Ovary (tissue), 3 donors: ENCODE measurements around the gene GRIN2A.

Experiments
- EP300 ChIP-seq: sonication (generic); formaldehyde crosslinking; IDR thresholded peaks from one replicate; pipeline ENCODE4 v1.6.1; 2017; ENCODE audit warnings: antibody characterized with exemption
- POLR2A ChIP-seq: fragments of 450-650 bp; IDR thresholded peaks from one replicate; pipeline ENCODE4 v1.6.1; 2017; ENCODE audit warnings: antibody characterized with exemption, mild to moderate bottlenecking, moderate library complexity
- TF ChIP-seq, protein P1 (sequence below), 3 donors: fragments of 450-650 bp in 2 of 3; fragments of 200-600 bp in 1 of 3; IDR thresholded peaks; one replicate each; pipeline versions ENCODE4 v1.5.1 to v1.8.0; 2016 to 2022; ENCODE audit warnings: antibody characterized with exemption in 3 of 3, mild to moderate bottlenecking in 1 of 3
- donor health status: DM: no; HTN: no; CAD: no.

GRCh38 chr16:9821331-9821730 lies 360.9 kb downstream of the GRIN2A start:
- TF ChIP-seq EP300 (no peak), POLR2A (no peak)
- TF ChIP-seq, protein P1, sequence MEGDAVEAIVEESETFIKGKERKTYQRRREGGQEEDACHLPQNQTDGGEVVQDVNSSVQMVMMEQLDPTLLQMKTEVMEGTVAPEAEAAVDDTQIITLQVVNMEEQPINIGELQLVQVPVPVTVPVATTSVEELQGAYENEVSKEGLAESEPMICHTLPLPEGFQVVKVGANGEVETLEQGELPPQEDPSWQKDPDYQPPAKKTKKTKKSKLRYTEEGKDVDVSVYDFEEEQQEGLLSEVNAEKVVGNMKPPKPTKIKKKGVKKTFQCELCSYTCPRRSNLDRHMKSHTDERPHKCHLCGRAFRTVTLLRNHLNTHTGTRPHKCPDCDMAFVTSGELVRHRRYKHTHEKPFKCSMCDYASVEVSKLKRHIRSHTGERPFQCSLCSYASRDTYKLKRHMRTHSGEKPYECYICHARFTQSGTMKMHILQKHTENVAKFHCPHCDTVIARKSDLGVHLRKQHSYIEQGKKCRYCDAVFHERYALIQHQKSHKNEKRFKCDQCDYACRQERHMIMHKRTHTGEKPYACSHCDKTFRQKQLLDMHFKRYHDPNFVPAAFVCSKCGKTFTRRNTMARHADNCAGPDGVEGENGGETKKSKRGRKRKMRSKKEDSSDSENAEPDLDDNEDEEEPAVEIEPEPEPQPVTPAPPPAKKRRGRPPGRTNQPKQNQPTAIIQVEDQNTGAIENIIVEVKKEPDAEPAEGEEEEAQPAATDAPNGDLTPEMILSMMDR (IDR thresholded peaks at IDR 0.05), result no peak
